Measurements from ENCODE around the gene HSPB6.
"Not testable (repeated sequence)": the region's sequence is repeated elsewhere in the genome, so short reads cannot be mapped to it uniquely, and the experiment has no call there.

HSPB6 gene

DNA sequence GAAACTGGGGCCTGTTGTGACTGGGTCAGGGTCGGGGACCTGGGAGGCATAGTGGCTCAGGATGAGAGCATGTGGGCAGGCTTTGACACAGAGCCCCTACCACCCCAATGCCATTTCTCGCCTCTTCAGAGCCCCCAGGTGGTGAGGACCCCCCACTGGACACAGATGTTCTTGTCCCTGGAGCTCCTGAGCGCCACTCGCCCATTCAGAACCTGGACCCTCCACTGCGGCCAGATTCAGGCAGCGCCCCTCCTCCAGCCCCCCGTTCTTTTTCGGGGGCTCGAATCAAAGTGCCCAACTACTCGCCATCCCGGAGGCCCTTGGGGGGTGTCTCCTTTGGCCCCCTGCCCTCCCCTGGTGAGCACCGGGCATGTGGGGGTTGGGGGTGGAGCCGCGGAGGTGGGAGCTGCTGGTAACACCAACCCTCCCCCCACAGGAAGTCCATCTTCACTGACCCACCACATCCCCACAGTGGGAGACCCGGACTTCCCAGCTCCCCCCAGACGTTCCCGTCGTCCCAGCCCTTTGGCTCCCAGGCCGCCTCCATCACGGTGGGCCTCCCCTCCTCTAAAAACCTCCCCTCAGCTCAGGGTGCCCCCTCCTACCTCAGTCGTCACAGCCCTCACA is 24.9 kb downstream of the HSPB6 start:
- DNase-seq (ENCODE audit: low read depth): no peak

DNA sequence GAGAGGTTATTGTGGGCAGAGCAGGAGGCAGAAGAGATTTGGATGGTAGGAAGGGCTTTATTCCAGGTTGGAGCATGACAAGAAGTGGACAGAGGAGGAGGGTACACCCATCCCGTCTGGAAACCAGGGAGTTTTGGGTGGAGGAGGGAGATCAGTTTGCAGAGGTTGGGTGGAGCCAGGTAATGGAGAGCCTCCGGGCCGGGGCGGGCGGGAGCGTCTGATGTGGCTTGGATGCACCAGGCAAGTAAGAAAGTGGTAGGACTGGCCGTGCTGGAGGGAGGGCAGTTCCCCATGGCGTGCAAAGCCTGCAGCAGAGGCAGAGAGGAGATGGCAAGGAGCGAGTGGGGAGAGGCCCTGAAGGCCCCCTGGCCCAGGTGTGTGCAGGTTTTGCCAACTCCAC is 25.5 kb downstream of the HSPB6 start:
- DNase-seq (ENCODE audit: low read depth): no peak

- no peak for DNase-seq (ENCODE audit: low read depth)
Observed at GRCh38 chr19:35730326-35730725, 26.5 kb downstream of the HSPB6 start.

- no peak for DNase-seq (ENCODE audit: low read depth)
Observed at GRCh38 chr19:35729763-35730162, 27.1 kb downstream of the HSPB6 start.

DNA sequence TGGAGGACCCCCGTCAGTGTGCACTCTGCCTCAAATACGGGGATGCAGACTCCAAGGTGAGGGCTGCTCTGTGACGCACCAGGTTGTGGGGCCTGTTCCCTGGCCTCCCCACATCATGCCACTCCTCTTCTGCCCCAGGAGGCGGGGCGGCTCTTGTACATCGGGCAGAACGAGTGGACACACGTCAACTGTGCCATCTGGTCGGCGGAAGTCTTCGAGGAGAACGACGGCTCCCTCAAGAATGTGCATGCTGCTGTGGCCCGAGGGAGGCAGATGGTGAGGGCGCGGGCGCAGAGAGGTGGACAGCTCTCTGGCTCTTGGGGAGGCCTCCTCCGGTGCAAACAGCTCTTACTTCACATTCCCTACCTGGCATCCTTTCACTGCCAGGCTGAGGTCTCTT is 27.8 kb downstream of the HSPB6 start:
- DNase-seq (ENCODE audit: low read depth): no peak

- DNase-seq (ENCODE audit: low read depth): no peak
Observed at GRCh38 chr19:35727956-35728706, 28.7 kb downstream of the HSPB6 start.

GRCh38 chr19:35727053-35727955 is 29.5 kb downstream of the HSPB6 start:
- DNase-seq (ENCODE audit: low read depth): no peak

- no peak for DNase-seq (ENCODE audit: low read depth)
Observed at GRCh38 chr19:35725216-35725861, 31.5 kb downstream of the HSPB6 start.

- no peak for DNase-seq (ENCODE audit: low read depth)
Observed at GRCh38 chr19:35724560-35724959, 32.3 kb downstream of the HSPB6 start.

DNA sequence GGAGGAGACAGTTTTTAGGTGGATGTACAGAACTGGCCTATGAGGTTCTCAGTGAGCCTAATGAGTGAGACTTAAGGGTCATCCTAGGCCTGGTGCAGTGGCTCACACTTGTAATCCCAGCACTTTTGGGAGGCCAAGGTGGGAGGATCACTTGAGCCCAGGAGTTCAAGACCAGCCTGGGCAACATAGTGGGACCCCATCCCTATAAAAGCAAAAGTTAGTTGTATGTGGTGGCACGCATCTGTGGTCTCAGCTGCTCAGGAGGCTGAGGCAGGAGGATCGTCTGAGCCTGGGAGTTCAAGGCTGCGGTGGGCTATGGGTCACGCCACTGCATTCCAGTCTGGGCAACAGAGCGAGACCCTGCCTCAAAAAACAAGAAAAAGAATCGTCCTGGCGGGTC is 32.7 kb downstream of the HSPB6 start:
- DNase-seq (ENCODE audit: low read depth): not testable (repeated sequence)

GRCh38 chr19:35723671-35724070 is 33.2 kb downstream of the HSPB6 start:
- DNase-seq (ENCODE audit: low read depth): no peak

DNA sequence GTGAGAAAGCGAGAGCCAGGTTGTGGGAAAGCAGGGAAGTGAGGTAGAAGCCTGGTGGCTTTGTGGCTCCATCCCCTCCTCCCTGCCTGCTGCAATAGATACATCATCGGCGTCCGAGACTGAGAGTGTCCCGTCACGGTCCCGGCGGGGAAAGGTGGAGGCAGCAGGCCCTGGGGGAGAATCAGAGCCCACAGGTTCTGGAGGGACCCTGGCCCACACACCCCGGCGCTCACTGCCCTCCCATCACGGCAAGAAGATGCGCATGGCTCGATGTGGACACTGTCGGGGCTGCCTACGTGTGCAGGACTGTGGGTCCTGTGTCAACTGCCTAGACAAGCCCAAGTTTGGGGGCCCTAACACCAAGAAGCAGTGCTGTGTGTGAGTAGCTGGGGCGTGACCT is 33.9 kb downstream of the HSPB6 start:
- DNase-seq (ENCODE audit: low read depth): no peak

DNA sequence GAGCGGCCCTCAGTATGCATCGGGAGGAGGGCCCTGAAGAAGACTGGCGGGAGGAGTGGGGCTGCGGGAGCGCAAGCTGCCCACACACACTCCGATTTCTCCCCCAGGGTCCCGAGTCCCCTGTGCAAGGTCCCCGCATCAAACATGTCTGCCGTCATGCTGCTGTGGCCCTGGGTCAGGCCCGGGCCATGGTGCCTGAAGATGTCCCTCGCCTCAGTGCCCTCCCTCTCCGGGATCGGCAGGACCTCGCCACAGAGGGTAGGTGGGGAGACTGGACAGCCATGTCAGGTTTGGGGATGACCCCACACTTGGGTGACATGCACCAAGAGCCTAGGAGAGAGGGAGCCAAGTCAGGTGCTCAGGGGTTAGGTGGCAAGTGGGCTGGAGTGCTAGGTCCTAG is 34.4 kb downstream of the HSPB6 start:
- DNase-seq (ENCODE audit: low read depth): no peak

- DNase-seq (ENCODE audit: low read depth): no peak
Observed at GRCh38 chr19:35721374-35721773, 35.5 kb downstream of the HSPB6 start.

DNA sequence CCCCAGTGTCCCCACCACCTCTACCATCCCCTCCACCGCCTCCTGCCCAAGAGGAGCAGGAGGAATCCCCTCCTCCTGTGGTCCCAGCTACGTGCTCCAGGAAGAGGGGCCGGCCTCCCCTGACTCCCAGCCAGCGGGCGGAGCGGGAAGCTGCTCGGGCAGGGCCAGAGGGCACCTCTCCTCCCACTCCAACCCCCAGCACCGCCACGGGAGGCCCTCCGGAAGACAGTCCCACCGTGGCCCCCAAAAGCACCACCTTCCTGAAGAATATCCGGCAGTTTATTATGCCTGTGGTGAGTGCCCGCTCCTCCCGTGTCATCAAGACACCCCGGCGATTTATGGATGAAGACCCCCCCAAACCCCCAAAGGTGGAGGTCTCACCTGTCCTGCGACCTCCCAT is 36.2 kb downstream of the HSPB6 start:
- DNase-seq (ENCODE audit: low read depth): no peak

DNA sequence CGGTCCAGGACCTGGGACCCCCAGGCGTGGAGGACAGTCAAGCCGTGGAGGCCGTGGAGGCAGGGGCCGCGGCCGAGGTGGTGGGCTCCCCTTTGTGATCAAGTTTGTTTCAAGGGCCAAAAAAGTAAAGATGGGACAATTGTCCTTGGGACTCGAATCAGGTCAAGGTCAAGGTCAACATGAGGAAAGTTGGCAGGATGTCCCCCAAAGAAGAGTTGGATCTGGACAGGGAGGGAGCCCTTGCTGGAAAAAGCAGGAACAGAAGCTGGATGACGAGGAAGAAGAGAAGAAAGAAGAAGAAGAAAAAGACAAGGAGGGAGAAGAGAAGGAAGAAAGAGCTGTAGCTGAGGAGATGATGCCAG is 36.7 kb downstream of the HSPB6 start:
- DNase-seq (ENCODE audit: low read depth): no peak

DNA sequence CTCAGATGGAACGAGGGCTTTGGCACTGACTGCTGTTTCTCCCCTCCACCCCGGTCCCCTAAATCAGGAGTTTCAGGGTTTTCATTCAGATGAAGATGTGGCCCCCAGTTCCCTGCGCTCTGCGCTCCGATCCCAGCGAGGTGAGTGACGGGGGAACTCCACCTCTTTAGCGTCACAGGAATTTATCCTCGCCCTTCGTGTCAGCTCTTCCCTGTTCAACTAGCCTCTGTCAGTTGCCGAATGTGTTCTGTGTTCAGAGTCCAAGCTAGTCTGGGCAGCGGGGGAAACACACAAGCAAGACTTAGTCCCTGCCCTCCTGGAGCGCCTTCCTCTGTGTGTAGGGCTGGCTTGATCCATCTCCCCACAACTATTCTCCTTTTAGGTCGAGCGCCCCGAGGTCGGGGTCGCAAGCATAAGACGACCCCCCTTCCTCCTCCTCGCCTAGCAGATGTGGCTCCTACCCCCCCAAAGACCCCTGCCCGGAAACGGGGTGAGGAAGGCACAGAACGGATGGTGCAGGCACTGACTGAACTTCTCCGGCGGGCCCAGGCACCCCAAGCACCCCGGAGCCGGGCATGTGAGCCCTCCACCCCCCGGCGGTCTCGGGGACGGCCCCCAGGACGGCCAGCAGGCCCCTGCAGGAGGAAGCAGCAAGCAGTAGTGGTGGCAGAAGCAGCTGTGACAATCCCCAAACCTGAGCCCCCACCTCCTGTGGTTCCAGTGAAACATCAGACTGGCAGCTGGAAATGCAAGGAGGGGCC is 37.2 kb downstream of the HSPB6 start:
- no peak for DNase-seq (ENCODE audit: low read depth)

DNA sequence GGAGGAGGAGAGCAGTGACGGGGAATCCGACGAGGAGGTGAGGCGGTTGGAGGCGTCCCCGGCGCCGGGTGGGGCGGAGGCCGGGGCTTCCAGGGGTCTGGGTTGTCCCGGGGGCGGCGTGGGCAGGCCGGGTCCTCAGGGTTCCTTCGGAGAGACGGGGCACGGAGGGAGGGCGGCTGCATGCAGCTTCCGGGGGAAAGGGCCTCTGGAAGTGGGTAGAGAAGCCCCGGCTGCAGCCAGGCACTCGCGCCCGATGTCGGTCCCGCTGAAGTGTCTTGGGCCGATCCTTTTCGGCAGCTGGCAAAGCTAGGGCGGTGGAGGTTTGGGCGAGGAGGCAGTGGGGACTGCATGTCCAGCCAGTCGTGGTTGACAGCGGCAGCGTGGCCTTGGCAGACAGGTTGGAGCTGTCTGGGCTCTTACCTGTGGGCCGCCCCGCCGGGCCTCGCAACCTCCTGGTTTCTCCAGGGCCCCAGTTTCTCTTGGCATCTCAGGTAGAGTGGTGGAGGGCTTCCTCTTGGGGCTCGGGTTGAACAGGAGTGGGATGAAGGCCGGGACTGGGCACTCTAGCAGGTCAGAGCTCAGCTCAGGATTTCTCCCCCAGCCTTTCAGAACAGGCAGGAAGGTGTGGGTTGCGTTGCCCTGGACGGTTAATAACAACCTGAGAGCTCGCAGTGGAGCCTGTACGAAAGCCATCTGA is 38.3 kb downstream of the HSPB6 start:
- DNase-seq (ENCODE audit: low read depth): peak; percentile 47

DNA sequence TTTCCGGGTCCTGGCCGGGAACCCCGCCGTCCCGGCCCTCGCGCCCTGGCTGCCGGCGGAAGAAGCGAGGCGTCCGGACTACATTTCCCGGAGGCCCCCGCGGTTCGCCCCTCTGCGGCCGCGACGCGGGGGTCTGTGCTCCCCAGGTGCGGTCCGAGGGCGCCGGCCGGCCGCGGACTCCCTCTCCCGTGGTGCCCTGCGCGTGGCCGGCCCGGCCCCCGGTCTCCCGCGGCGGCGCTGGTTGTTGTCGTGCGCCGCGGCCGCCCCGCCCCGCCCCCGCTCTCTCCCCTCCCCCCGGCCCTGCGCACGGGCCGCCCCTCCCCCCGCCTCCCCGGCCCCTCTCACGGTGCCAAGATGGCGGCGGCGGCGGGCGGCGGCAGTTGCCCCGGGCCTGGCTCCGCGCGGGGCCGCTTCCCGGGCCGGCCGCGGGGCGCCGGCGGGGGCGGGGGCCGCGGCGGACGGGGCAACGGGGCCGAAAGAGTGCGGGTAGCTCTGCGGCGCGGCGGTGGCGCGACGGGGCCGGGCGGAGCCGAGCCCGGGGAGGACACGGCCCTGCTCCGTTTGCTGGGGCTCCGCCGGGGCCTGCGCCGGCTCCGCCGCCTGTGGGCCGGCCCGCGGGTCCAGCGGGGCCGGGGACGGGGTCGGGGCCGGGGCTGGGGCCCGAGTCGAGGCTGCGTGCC is 39.0 kb downstream of the HSPB6 start, which contains the start of gene KMT2B:
Gene KMT2B, plus strand, starts transcription at position 339 of the 680 bp plus-strand sequence. Its CDS starts 16 bp downstream, at position 355.
- no peak for DNase-seq (ENCODE audit: low read depth)
